ENCODE measurements around the gene LMBR1. TPM values are rescaled to one million over a fixed set of nuclear protein-coding genes. Genes with fewer than 3 reads are reported as not detected.

Gene LMBR1
- total and polyA plus RNA-seq, 2 donors, result 27.7 to 29.7 TPM

DNA sequence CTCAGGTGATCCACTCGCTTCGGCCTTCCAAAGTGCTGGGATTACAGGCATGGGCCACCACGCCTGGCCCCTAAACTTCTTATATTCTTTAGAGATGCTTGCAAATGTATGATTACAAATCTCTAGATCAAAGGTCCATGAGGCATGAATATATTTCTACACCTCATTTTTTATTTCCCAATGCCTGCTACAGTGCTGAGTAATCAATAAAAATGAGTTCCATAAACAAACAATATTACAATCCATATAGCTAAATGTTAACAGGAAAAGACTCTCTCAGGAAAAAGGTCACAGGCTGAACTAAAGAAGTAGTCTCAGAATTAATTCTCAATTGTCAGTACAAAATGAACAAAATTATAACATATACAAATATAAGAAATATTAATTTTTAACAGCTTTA is 90.8 kb downstream of the LMBR1 start:
- Histone ChIP-seq H3K36me3 (ENCODE audit: control insufficient read depth in 2 of 2, insufficient read depth in 2 of 2, low read length in 1 of 2) (peaks cover 0 to 3% of the 10 kb centered on the region in 2 donors), H3K27me3 (ENCODE audit: control insufficient read depth in 2 of 2, insufficient read depth in 1 of 2, low read length in 1 of 2) (no peaks in the 10 kb centered on the region), H3K27ac (ENCODE audit: low read depth in 1 of 2, low read length in 1 of 2) (no peak overlapping the region), H3K4me1 (ENCODE audit: control insufficient read depth in 2 of 2, insufficient read depth in 2 of 2, low read length in 2 of 2) (no peaks in the 10 kb centered on the region), H3K4me3 (ENCODE audit: low read length in 2 of 2) (no peak overlapping the region), H3K9me3 (ENCODE audit: control insufficient read depth in 2 of 2, insufficient read depth in 1 of 2, low read length in 1 of 2) (no peaks in the 10 kb centered on the region)
- DNase-seq (ENCODE audit: low read depth in 6 of 9, low spot score in 9 of 9), result no peak
- over 99% methylated on average over 3 of the region's 3 CpGs for WGBS

DNA sequence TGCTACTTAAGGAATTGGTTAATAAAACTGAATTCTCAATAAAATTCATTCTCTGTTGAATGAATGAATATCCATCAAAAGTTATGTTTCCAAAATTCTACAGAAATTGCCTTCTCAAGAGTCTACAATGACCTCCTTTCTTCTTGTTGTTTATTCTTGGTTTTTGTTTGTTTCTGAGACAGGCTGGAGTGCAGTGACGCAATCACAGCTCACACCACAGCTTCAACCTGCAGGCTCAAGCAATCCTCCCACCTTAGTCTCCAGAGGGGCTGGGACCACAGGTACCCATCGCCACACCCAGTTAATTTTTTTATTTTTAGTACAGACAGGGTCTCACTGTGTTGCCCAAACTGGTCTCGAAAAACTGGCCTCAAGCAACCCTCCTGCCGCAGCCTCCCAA is 97.6 kb downstream of the LMBR1 start:
- Histone ChIP-seq H3K27me3 (ENCODE audit: control insufficient read depth in 2 of 2, insufficient read depth in 1 of 2, low read length in 1 of 2) (no peaks in the 10 kb centered on the region), H3K4me1 (ENCODE audit: control insufficient read depth in 2 of 2, insufficient read depth in 2 of 2, low read length in 2 of 2) (no peaks in the 10 kb centered on the region), H3K36me3 (ENCODE audit: control insufficient read depth in 2 of 2, insufficient read depth in 2 of 2, low read length in 1 of 2) (peaks cover 0 to 10% of the 10 kb centered on the region in 2 donors), H3K9me3 (ENCODE audit: control insufficient read depth in 2 of 2, insufficient read depth in 1 of 2, low read length in 1 of 2) (no peaks in the 10 kb centered on the region), H3K27ac (ENCODE audit: low read depth in 1 of 2, low read length in 1 of 2) (no peak overlapping the region), H3K4me3 (ENCODE audit: low read length in 2 of 2) (no peak overlapping the region)
- 98% methylated on average over 4 of the region's 4 CpGs for WGBS
- no peak for DNase-seq (ENCODE audit: low read depth in 6 of 9, low spot score in 9 of 9)

DNA sequence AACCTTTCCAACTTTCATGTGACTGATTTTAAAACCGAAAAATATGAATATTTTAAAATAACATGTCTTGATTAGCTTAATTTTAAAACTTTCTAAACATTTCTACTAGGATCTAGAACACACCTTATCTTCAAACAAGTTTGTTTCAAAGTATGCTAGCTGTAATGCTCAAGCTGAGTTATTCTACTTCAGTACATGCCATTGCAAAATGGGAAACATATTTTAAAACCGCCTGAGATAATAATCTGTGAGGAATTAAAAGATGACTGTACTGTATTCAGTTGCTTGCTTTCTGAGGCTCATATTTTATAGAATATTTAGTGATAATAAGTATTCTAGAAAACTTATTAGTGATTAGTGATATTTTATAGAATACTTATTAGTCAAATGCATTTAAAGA is 99.6 kb downstream of the LMBR1 start:
- no peak overlapping the region for H3K4me3 ChIP-seq (ENCODE audit: low read length in 2 of 2)
- 97% methylated on average over 2 of the region's 2 CpGs for WGBS
- no peaks in the 10 kb centered on the region for H3K4me1 ChIP-seq (ENCODE audit: control insufficient read depth in 2 of 2, insufficient read depth in 2 of 2, low read length in 2 of 2)
- H3K36me3 ChIP-seq (ENCODE audit: control insufficient read depth in 2 of 2, insufficient read depth in 2 of 2, low read length in 1 of 2), result peaks cover 0 to 10% of the 10 kb centered on the region in 2 donors
- H3K27me3 ChIP-seq (ENCODE audit: control insufficient read depth in 2 of 2, insufficient read depth in 1 of 2, low read length in 1 of 2), result no peaks in the 10 kb centered on the region
- H3K9me3 ChIP-seq (ENCODE audit: control insufficient read depth in 2 of 2, insufficient read depth in 1 of 2, low read length in 1 of 2), result no peaks in the 10 kb centered on the region
- no peak for DNase-seq (ENCODE audit: low read depth in 6 of 9, low spot score in 9 of 9)
- no peak overlapping the region for H3K27ac ChIP-seq (ENCODE audit: low read depth in 1 of 2, low read length in 1 of 2)

DNA sequence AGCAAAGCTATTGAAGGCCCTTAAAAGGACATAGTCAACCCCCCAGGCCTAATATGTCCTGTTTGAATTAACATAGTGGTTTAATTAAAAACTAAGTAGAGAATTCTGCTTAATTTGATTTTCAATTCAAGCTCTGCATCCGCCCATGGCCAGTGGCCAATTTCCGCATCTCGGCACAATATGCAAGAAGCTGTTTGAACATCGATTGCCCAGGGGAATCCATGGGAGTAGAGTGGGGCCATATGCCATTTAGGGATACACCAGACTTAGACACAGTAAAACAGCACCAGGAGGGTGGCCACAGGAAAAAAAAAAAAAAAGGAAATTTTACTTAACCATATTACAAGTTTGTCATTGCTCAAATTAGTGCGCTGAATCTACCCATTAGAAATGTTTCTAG is 100.4 kb downstream of the LMBR1 start:
- no peak for DNase-seq (ENCODE audit: low read depth in 6 of 9, low spot score in 9 of 9)
- 97% methylated on average over 5 of the region's 5 CpGs for WGBS

DNA sequence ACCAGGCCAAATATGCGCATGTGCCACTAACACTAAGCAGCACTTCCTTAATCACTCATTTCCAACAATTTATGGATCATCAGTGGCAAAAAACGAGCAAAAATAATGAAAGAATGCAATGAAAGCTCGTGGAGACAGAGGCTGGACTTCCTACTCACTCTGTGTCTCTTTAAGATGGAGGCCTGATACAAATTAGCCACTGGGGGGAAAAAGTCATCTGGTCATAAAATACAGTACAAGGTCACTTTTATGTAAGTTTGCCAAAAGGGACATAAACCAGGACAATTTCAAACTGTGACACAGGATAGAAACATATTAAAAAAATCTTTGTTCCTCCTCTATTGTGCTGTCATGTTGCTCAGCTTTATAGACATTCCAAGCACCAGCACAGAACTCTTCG is 101.7 kb downstream of the LMBR1 start:
- Histone ChIP-seq H3K4me1 (ENCODE audit: control insufficient read depth in 2 of 2, insufficient read depth in 2 of 2, low read length in 2 of 2) (no peaks in the 10 kb centered on the region), H3K27me3 (ENCODE audit: control insufficient read depth in 2 of 2, insufficient read depth in 1 of 2, low read length in 1 of 2) (no peaks in the 10 kb centered on the region), H3K9me3 (ENCODE audit: control insufficient read depth in 2 of 2, insufficient read depth in 1 of 2, low read length in 1 of 2) (no peaks in the 10 kb centered on the region), H3K36me3 (ENCODE audit: control insufficient read depth in 2 of 2, insufficient read depth in 2 of 2, low read length in 1 of 2) (peaks cover 0 to 10% of the 10 kb centered on the region in 2 donors), H3K27ac (ENCODE audit: low read depth in 1 of 2, low read length in 1 of 2) (no peak overlapping the region), H3K4me3 (ENCODE audit: low read length in 2 of 2) (no peak overlapping the region)
- 88% methylated on average over 4 of the region's 4 CpGs for WGBS
- no peak for DNase-seq (ENCODE audit: low read depth in 6 of 9, low spot score in 9 of 9)

More for the DNA sequence above, 100.4 kb downstream of the LMBR1 start:
- Histone ChIP-seq H3K27me3 (ENCODE audit: control insufficient read depth in 2 of 2, insufficient read depth in 1 of 2, low read length in 1 of 2) (no peaks in the 10 kb centered on the region), H3K36me3 (ENCODE audit: control insufficient read depth in 2 of 2, insufficient read depth in 2 of 2, low read length in 1 of 2) (peaks cover 0 to 10% of the 10 kb centered on the region in 2 donors), H3K27ac (ENCODE audit: low read depth in 1 of 2, low read length in 1 of 2) (no peak overlapping the region), H3K4me3 (ENCODE audit: low read length in 2 of 2) (no peak overlapping the region), H3K9me3 (ENCODE audit: control insufficient read depth in 2 of 2, insufficient read depth in 1 of 2, low read length in 1 of 2) (no peaks in the 10 kb centered on the region), H3K4me1 (ENCODE audit: control insufficient read depth in 2 of 2, insufficient read depth in 2 of 2, low read length in 2 of 2) (no peaks in the 10 kb centered on the region)

DNA sequence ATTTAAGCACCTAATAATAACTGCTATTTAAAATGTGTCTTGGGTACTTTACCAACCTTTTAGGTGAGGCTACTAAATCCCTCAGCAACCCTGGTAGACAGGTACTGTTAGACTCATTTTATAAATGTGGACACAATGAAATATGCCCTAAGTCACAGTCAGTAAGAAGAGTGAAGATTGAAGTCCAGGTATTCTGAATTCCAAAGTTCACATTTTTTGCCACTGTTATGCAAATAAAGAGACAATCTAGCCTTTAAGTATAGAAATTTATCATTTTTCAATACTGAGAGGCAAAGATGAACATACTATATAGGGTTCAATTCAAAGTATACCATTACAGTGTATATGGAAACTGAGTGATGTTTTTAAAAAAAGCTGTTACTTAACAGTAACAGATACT is 102.7 kb downstream of the LMBR1 start:
- Histone ChIP-seq H3K27ac (ENCODE audit: low read depth in 1 of 2, low read length in 1 of 2) (no peak overlapping the region), H3K4me1 (ENCODE audit: control insufficient read depth in 2 of 2, insufficient read depth in 2 of 2, low read length in 2 of 2) (no peaks in the 10 kb centered on the region), H3K36me3 (ENCODE audit: control insufficient read depth in 2 of 2, insufficient read depth in 2 of 2, low read length in 1 of 2) (peaks cover 0 to 5% of the 10 kb centered on the region in 2 donors), H3K4me3 (ENCODE audit: low read length in 2 of 2) (no peak overlapping the region), H3K27me3 (ENCODE audit: control insufficient read depth in 2 of 2, insufficient read depth in 1 of 2, low read length in 1 of 2) (no peaks in the 10 kb centered on the region), H3K9me3 (ENCODE audit: control insufficient read depth in 2 of 2, insufficient read depth in 1 of 2, low read length in 1 of 2) (no peaks in the 10 kb centered on the region)
- no peak for DNase-seq (ENCODE audit: low read depth in 6 of 9, low spot score in 9 of 9)

DNA sequence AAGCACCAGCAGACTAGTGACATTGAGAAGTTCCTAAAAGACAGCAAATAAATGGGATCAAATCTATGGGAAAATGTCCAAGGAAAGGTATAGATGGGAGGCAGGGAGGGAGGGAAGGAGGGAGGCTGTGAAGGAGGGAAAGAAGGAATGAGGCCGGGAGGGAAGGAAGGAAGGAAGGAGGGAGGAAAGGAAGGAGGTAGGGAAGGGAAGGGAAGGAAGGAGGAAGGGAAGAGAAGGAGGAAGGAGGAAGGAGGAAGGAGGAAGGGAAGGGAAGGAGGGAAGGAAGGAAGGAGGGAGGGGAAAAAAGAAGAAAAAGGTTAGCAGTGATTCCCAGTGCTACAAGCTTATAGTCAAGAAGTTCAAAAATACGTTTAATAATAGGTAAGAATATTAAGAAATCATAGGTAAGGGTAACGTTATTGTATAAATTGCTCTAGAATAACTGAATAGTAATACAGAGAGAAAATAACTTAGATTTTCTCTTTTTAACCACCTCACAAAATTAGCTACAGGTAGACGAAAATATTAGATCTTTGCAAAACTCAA is 106.9 kb downstream of the LMBR1 start:
- no peak for DNase-seq (ENCODE audit: low read depth in 6 of 9, low spot score in 9 of 9)
- Histone ChIP-seq H3K4me1 (ENCODE audit: control insufficient read depth in 2 of 2, insufficient read depth in 2 of 2, low read length in 2 of 2) (no peaks in the 10 kb centered on the region), H3K27ac (ENCODE audit: low read depth in 1 of 2, low read length in 1 of 2) (no peak overlapping the region), H3K4me3 (ENCODE audit: low read length in 2 of 2) (no peak overlapping the region), H3K9me3 (ENCODE audit: control insufficient read depth in 2 of 2, insufficient read depth in 1 of 2, low read length in 1 of 2) (no peaks in the 10 kb centered on the region), H3K36me3 (ENCODE audit: control insufficient read depth in 2 of 2, insufficient read depth in 2 of 2, low read length in 1 of 2) (no peaks in the 10 kb centered on the region), H3K27me3 (ENCODE audit: control insufficient read depth in 2 of 2, insufficient read depth in 1 of 2, low read length in 1 of 2) (no peaks in the 10 kb centered on the region)
- WGBS, result 97% methylated on average over 4 of the region's 4 CpGs

DNA sequence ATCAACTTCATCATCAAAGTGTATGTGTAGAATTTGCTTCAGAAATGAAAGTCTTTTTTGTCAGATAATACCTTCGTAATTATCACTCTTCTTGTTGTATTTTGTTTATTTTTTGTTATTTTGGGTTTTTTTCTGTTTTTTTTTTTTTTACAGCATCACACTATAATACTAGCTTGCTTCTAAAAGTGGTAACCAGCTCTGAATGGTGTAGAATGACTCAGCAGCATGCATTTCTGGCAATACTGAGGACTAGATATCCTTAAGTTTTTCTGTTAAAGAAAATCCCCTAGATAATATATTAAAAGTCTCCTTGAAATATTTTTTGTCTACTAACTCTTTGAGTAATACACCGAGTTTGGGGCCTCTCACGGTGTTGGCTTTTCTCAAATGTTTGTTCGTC is 109.1 kb downstream of the LMBR1 start:
- H3K36me3 ChIP-seq (ENCODE audit: control insufficient read depth in 2 of 2, insufficient read depth in 2 of 2, low read length in 1 of 2), result no peaks in the 10 kb centered on the region
- no peaks in the 10 kb centered on the region for H3K4me1 ChIP-seq (ENCODE audit: control insufficient read depth in 2 of 2, insufficient read depth in 2 of 2, low read length in 2 of 2)
- H3K27ac ChIP-seq (ENCODE audit: low read depth in 1 of 2, low read length in 1 of 2), result no peak overlapping the region
- WGBS, result 98% methylated on average over 4 of the region's 4 CpGs
- no peak overlapping the region for H3K4me3 ChIP-seq (ENCODE audit: low read length in 2 of 2)
- H3K27me3 ChIP-seq (ENCODE audit: control insufficient read depth in 2 of 2, insufficient read depth in 1 of 2, low read length in 1 of 2), result no peaks in the 10 kb centered on the region
- H3K9me3 ChIP-seq (ENCODE audit: control insufficient read depth in 2 of 2, insufficient read depth in 1 of 2, low read length in 1 of 2), result no peaks in the 10 kb centered on the region
- DNase-seq (ENCODE audit: low read depth in 6 of 9, low spot score in 9 of 9), result no peak

DNA sequence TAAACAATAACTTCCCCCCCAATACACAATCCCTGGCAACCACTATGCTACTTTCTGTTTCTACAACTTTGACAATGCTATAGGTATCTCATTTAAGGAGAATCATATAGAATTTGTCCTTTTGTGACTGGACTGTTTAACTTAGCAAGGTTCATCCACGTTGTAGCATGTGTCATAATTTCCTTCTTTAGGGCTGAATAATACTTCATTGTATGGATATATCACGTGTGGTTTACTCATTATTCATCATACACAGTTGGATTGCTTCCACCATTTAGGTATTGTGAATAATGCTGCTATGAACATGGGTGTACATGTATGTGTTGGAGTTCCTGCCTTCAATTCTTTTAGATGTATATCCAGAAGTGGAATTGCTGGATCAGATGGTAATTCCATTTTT is 111.0 kb downstream of the LMBR1 start:
- WGBS, result 99% methylated on average over 2 of the region's 2 CpGs
- no peaks in the 10 kb centered on the region for H3K36me3 ChIP-seq (ENCODE audit: control insufficient read depth in 2 of 2, insufficient read depth in 2 of 2, low read length in 1 of 2)
- H3K9me3 ChIP-seq (ENCODE audit: control insufficient read depth in 2 of 2, insufficient read depth in 1 of 2, low read length in 1 of 2), result no peaks in the 10 kb centered on the region
- H3K27ac ChIP-seq (ENCODE audit: low read depth in 1 of 2, low read length in 1 of 2), result no peak overlapping the region
- no peaks in the 10 kb centered on the region for H3K4me1 ChIP-seq (ENCODE audit: control insufficient read depth in 2 of 2, insufficient read depth in 2 of 2, low read length in 2 of 2)
- H3K4me3 ChIP-seq (ENCODE audit: low read length in 2 of 2), result no peak overlapping the region
- H3K27me3 ChIP-seq (ENCODE audit: control insufficient read depth in 2 of 2, insufficient read depth in 1 of 2, low read length in 1 of 2), result no peaks in the 10 kb centered on the region
- DNase-seq (ENCODE audit: low read depth in 6 of 9, low spot score in 9 of 9), result no peak

Data from thymus (tissue), 11 donors.